NOMO-1 (cell line): ENCODE results near the gene NPHP1.
"Not testable (repeated sequence)": the region's sequence is repeated elsewhere in the genome, so short reads cannot be mapped to it uniquely, and the experiment has no call there.

Experiments
- DNase-seq, 2 experiments: peaks; one replicate each; lab custom pipeline; 2025; ENCODE audit not compliant: unreplicated experiment in 2 of 2; lab: John Stamatoyannopoulos, UW

The NPHP1 gene

DNA sequence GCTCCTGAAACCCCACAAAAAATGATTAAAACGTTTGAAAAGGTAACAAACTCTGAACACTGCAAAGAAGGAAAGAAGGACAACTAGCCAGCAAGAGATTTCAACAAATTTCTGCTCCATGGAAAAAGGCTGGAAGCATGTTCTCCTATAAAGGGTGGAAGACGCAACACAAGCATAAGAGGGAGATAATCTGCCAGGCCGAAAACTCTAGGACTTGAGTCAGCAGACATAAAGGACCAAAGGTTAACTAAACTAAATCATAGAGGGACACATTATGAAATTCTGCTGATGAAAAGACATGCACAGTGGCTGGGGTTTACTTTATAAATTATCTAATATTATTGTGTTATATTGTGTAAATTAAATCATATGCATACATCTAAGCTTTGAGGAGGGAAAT is 6.8 kb downstream of the NPHP1 start:
- no peak for DNase-seq

DNA sequence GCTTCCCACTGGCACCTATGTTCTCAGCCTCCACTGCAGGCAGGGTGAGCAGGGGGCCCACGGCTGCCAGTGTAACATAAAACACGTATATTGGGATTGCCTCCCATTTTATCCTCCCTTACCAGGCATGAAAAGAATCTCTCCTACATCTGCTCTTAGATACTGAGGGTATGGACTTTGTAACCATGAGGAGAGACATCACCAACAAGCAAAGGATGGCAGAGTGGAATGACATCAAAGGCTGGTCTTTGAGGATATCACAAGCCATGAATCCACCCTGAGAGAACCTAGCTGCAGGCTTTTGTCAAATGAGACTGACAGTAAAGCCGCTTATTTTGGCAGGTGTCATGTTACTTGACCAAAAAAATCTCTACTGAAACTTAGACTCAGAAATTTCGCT is 7.4 kb downstream of the NPHP1 start:
- DNase-seq, result no peak

DNA sequence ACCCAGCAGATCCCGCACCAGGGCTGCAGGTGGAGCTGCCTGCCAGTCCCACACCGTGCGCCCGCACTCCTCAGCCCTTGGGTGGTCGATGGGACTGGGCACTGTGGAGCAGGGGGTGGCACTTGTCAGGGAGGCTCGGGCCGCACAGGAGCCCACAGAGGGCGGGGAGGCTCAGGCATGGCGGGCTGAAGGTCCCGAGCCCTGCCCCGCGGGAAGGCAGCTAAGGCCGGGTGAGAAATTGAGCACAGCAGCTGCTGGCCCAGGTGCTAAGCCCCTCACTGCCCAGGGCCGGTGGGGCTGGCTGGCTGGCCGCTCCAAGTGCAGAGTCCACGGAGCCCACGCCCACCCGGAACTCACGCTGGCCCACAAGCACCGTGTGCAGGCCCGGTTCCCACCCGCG is 14.6 kb downstream of the NPHP1 start:
- not testable (repeated sequence) for DNase-seq

GRCh38 chr2:110182449-110182848 is 22.4 kb downstream of the NPHP1 start:
- no peak for DNase-seq

DNA sequence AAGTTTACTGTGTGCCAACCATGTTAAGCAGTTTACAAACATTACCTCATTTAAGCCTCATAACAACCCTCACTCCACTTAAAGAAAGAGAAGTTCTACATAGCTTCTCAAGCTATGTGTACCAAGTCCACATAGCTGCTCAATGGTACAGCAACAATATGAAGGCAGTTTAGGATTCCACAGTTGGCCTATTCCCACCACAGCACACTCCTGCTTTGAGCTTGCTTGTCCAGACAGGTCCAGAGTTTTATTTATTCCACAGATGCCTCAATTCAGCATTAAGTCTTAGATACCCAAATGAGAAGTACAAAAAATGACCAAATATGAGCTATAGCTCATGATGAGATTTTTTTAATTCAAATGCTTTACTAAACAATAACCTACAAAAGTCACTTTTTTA is 24.8 kb downstream of the NPHP1 start:
- no peak for DNase-seq

DNA sequence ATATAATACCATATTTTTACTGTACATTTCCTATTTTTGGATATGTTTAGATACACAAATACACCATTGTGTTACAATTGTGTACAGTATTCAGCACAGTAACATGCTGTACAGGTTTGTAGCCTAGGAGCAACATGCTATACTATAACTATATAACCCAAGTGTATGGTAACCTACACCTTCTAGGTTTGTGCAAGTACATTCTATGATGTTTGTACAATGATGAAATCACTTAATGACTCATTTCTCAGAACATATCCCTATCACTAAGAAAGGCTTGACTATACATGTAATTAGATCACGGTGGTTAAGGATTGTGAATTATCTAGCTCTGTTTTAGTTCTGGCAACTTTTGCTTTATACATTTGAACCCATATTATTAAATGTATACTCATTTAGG is 31.3 kb downstream of the NPHP1 start:
- DNase-seq, result peak in 1 of 2 experiments; percentile 11

GRCh38 chr2:110172506-110172905 is 32.3 kb downstream of the NPHP1 start:
- no peak for DNase-seq

DNA sequence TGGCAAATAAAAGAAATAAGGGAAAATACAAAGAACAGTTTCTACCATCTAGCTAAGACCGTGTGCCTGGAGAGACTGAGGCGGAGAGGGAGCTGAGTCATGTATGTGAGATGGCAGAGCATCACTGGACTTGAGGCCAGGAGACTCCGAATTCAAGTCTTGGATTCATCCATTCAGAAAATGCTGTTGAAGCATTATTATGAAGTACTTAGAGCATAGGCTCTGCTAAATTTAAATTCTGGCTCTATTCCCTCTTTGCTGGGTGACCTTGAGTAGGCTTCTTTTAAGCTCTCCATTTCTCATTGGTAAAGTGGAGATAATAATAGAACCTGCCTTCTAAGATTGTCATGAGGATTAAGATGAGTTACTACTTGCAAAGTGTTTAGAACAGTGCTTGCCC is 34.7 kb downstream of the NPHP1 start:
- DNase-seq, result no peak

DNA sequence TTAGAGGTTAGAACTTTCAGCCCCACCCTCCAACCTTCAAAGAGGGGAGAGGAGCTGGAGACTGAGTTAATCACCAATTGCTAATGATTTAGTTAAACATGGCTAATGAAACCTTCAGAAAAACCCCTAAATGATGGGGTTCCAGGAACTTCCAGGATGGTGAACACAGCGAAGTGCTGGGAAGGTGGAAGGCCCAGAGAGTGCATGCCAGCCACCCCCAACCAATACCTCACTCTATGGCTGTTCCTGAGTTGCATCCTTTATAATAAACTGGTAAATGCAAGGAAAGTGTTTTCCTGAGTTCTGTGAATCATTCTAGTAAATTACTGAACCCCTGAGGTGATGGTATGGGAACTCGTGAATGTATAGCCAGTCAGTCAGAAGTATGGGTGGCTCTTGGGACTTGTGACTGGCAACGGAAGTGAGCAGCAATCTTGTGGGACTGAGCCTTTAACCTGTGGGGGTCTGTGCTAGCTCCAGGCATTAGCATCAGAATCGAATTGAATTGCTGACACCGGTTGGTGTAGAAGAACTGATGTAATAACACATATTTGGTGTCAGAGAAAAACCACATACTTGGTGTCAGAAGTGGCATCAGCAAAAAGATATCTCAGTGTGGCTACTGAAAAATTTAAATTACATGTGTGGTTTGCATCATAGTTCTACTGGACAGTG is 37.4 kb downstream of the NPHP1 start:
- DNase-seq, result no peak

DNA sequence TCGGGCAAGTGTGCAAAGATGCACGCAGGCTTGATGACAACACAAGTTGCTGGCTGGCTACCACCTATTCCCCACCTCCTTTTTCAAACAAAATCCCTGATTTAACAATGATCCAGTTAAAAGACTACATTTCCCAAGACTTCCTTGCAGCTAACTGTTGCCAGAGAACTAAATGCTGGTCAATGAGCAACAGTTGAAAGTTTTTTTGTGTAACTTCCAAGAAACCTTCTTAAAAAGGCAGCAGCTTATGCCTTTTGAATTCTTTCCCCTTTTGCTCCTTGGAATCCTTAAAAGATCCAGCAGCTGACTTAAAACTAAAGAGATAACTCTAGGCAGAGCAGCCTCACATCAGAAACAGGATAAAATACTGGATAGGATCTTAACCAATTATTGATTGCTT is 38.5 kb downstream of the NPHP1 start:
- DNase-seq, result no peak

DNA sequence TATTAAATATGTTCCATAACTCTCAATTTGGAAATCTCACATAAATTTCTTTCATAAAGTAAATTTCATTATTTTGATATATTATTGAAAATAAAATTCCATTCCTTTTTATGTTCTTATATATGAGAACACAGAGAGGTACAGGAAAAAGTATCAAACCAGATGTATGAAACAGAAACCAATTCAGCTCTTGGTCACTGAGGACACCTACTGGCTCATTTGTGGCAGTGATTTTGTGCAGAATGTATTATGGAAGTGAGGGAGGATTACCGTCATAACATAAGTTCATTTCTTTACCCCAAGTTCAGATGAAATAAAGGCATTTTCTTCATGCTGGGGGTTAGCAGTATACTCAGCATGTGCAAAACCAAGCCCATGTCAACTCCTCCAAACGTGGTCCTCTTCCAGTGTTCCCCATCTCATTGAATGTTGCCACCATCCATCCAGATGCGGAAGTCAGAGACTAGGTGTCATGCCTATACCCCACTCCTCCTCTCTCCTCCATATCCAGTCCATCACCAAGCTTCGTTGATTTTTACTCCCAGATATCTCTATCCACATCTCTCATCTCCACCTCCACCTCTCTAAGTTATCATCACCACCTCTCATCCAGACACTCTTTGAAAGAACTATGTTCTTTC is 47.5 kb downstream of the NPHP1 start:
- peak in 1 of 2 experiments; percentile 44 for DNase-seq

- DNase-seq, result not testable (repeated sequence)
These were observed 50.0 kb downstream of the NPHP1 start for GRCh38 chr2:110154828-110155227.

- not testable (repeated sequence) for DNase-seq
These were observed 50.6 kb downstream of the NPHP1 start for GRCh38 chr2:110154188-110154587.

GRCh38 chr2:110153416-110153815 is 51.4 kb downstream of the NPHP1 start:
- DNase-seq, result no peak

- DNase-seq, result peak in 1 of 2 experiments; percentile 1
These were observed 51.9 kb downstream of the NPHP1 start for GRCh38 chr2:110152943-110153342.

DNA sequence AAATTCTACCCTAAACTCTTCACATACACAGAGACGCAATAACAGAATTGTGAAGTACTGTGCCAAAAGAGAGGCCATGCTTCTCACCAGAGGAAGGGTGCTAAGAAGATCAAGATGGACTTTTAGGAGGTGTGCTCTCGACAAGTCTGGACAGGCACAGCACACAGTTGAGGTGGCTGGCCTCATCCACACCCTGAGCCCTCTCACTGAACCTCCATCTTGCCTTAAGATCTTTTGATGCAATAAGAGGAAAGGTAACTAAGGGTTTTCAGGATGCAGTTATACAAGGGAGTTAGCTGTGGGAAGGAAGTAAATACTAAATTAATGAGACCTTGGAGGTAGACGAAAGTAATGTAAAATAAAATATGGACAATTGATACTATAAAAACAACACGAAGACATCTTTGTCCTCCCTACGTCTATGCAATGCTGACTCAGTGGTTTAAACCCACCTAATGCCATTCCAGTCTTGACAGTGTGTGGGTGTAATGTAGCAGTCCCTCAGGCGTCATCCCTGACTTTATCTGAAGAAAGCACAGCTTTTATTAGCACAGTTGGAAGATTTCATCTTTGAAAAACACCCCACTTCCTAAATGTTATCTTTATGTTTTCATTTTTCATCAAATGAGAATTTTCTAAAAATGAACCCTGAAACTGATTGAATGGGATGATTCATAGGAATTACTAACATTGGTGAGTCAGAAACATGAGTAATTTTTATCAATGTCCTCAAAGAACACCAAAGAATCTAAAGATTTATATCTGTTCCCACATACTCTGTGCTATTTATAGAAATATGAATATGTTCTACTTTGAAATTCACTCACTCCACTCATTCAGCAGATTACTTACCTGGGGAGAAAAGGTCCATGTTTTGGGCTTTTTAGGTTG is 55.2 kb downstream of the NPHP1 start:
- no peak for DNase-seq

DNA sequence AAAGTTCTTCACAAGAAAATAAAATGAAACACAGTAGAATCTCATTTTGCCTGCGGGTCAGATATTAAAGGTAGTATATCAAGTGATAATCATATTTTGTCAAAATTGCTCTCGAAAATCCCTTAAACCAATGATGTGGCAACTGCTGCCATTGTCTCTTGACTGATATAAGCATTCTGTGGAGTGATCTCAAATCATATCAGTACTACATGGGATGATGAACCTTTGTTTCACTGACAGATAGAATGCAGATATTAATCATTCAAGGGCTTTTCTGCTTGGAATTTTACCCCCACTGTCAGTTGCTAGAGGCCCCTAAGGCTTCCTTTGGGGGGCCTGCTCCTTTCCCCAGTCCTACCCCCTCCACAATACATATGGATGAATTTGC is 57.9 kb downstream of the NPHP1 start:
- DNase-seq, result no peak

- DNase-seq, result no peak
These were observed 58.4 kb downstream of the NPHP1 start for GRCh38 chr2:110146183-110146944.

DNA sequence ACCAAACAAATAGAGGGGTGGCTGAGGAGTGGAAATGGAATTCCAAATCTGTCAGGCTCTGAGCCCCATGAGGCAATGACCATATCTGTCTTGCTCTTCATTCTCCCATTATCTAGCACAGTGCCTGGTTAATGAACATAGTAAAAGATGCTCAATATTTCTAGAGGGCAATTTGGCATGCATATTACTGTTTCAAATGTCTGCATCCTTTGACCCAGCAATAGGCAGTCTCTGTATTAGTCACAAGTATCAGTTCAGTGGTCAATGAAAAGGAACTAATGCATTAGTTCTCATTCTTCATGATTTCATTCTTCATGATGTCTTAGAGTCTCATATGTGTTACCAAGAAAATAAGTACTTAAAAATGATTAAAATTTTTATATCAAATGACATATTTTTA is 60.8 kb downstream of the NPHP1 start:
- DNase-seq, result no peak

GRCh38 chr2:110140401-110140800 is 64.4 kb downstream of the NPHP1 start:
- DNase-seq, result no peak

DNA sequence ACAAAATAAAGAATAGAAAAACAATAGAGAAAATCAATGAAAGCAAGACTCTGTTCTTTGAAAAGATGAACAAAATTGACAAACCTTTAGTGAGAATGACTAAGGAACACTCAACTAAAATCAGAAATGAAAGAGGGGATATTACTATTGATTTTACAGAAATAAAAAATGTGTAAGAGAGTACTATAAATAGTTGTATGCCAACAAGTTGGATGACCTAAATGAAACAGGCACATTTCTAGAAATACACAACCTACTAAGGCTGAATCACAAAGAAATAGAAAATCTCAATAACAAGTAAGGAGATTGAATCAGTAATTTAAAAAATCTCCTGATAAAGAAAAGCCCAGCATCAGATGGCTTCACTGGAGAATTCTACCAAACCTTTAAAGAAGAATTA is 70.8 kb downstream of the NPHP1 start:
- DNase-seq, result no peak
